DOHH2 (cell line): ENCODE data around the gene HDAC4.

Experiments
- H3F3A ChIP-seq: fragments of 200-600 bp; sonication (generic), shearing (Covaris generic); 2 replicates; pipeline ENCODE4 v1.6.0; 2016; ENCODE audit warnings: antibody characterized with exemption, mild to moderate bottlenecking; ENCODE audit not compliant: control insufficient read depth, insufficient read depth
- H3K27ac ChIP-seq: fragments of 200-600 bp; sonication (generic); 2 replicates; pipeline ENCODE4 v1.5.1; 2014; ENCODE audit warnings: low read depth, mild to moderate bottlenecking, low read length, moderate library complexity
- H3K27me3 ChIP-seq: fragments of 200-600 bp; sonication (generic); 2 replicates; pipeline ENCODE4 v1.6.1; 2014; ENCODE audit warnings: mild to moderate bottlenecking, low read length, mixed read lengths; ENCODE audit not compliant: control insufficient read depth
- H3K36me3 ChIP-seq: fragments of 200-600 bp; sonication (generic); 2 replicates; pipeline ENCODE4 v1.6.1; 2014; ENCODE audit warnings: mild to moderate bottlenecking, low read length, moderate library complexity, mixed read lengths; ENCODE audit not compliant: control insufficient read depth
- H3K4me1 ChIP-seq: fragments of 200-600 bp; sonication (generic); 2 replicates; pipeline ENCODE4 v1.6.1; 2014; ENCODE audit warnings: mild to moderate bottlenecking, low read length, mixed read lengths; ENCODE audit not compliant: control insufficient read depth
- H3K4me2 ChIP-seq: fragments of 200-600 bp; sonication (generic); 2 replicates; pipeline ENCODE4 v1.6.0; 2014; ENCODE audit warnings: mild to moderate bottlenecking, low read length, moderate library complexity
- H3K4me3 ChIP-seq: fragments of 200-600 bp; sonication (generic); 2 replicates; pipeline ENCODE4 v1.5.1; 2014; ENCODE audit warnings: mild to moderate bottlenecking, low read length, mixed read lengths
- H3K79me2 ChIP-seq: fragments of 200-600 bp; sonication (generic); 2 replicates; pipeline ENCODE4 v1.6.1; 2014; ENCODE audit warnings: mild to moderate bottlenecking, low read length, mixed read lengths; ENCODE audit not compliant: control insufficient read depth
- H3K9me2 ChIP-seq: fragments of 200-600 bp; sonication (generic); replicated peaks from 2 replicates; pipeline ENCODE4 v1.6.1; 2014; ENCODE audit warnings: mild to moderate bottlenecking, low read length, mixed read lengths; ENCODE audit not compliant: control insufficient read depth
- H3K9me3 ChIP-seq: fragments of 200-600 bp; sonication (generic); 2 replicates; pipeline ENCODE4 v1.6.1; 2014; ENCODE audit warnings: antibody characterized with exemption, low read length, mixed read lengths; ENCODE audit not compliant: control insufficient read depth, insufficient read depth
- H4K20me1 ChIP-seq: fragments of 200-600 bp; sonication (generic); 2 replicates; pipeline ENCODE4 v1.6.0; 2014; ENCODE audit warnings: low read depth, mild to moderate bottlenecking, antibody characterized with exemption, low read length, moderate library complexity; ENCODE audit not compliant: control insufficient read depth, insufficient read depth
- CTCF ChIP-seq: fragments of 200-600 bp; sonication (generic); IDR thresholded peaks from one replicate; pipeline ENCODE4 v1.5.1; 2014; ENCODE audit warnings: antibody characterized with exemption, mild to moderate bottlenecking, low read depth, low read length; ENCODE audit not compliant: poor library complexity, severe bottlenecking
- EZH2phosphoT487 ChIP-seq: fragments of 200-600 bp; sonication (generic); IDR thresholded peaks from 2 replicates; pipeline ENCODE4 v1.6.1; 2017; ENCODE audit warnings: borderline replicate concordance, mild to moderate bottlenecking, antibody characterized with exemption, low read length, moderate library complexity, mixed read lengths

HDAC4 gene

GRCh38 chr2:239153806-239154591 is 246.8 kb downstream of the HDAC4 start:
- Histone ChIP-seq H3K4me1 (peaks cover 17% of the 10 kb centered on the region), H3F3A (no peaks in the 10 kb centered on the region), H3K4me3 (no peak overlapping the region), H3K36me3 (no peaks in the 10 kb centered on the region), H3K79me2 (no peaks in the 10 kb centered on the region), H3K27me3 (no peaks in the 10 kb centered on the region), H4K20me1 (no peaks in the 10 kb centered on the region), H3K4me2 (no peak overlapping the region), H3K9me2 (no peaks in the 10 kb centered on the region), H3K27ac (no peak overlapping the region), H3K9me3 (no peaks in the 10 kb centered on the region)
- TF ChIP-seq EZH2phosphoT487 (no peak), CTCF (no peak)

- TF ChIP-seq EZH2phosphoT487: no peak
- TF ChIP-seq CTCF: no peak
- Histone ChIP-seq H4K20me1 (no peaks in the 10 kb centered on the region), H3K79me2 (no peaks in the 10 kb centered on the region), H3K9me3 (no peaks in the 10 kb centered on the region), H3K27me3 (no peaks in the 10 kb centered on the region), H3K9me2 (no peaks in the 10 kb centered on the region), H3K4me3 (no peak overlapping the region), H3K36me3 (no peaks in the 10 kb centered on the region), H3K4me2 (no peak overlapping the region), H3K4me1 (peaks cover 15% of the 10 kb centered on the region), H3K27ac (no peak overlapping the region), H3F3A (no peaks in the 10 kb centered on the region)
These were observed 247.9 kb downstream of the HDAC4 start for GRCh38 chr2:239152916-239153305.

- no peaks in the 10 kb centered on the region for H3F3A ChIP-seq
These were observed 248.4 kb downstream of the HDAC4 start for GRCh38 chr2:239152239-239152915.

More at GRCh38 chr2:239152239-239152915, 248.4 kb downstream of the HDAC4 start:
- no peaks in the 10 kb centered on the region for H3K36me3 ChIP-seq
- no peaks in the 10 kb centered on the region for H3K27me3 ChIP-seq
- H3K4me1 ChIP-seq: peaks cover 11% of the 10 kb centered on the region
- no peaks in the 10 kb centered on the region for H4K20me1 ChIP-seq
- H3K9me2 ChIP-seq: no peaks in the 10 kb centered on the region
- TF ChIP-seq EZH2phosphoT487 (no peak), CTCF (no peak)
- H3K79me2 ChIP-seq: no peaks in the 10 kb centered on the region
- no peak overlapping the region for H3K27ac ChIP-seq
- H3K4me3 ChIP-seq: no peak overlapping the region
- H3K9me3 ChIP-seq: no peaks in the 10 kb centered on the region
- H3K4me2 ChIP-seq: no peak overlapping the region
